ENCODE data around the gene TMEM198.

TMEM198 gene

DNA sequence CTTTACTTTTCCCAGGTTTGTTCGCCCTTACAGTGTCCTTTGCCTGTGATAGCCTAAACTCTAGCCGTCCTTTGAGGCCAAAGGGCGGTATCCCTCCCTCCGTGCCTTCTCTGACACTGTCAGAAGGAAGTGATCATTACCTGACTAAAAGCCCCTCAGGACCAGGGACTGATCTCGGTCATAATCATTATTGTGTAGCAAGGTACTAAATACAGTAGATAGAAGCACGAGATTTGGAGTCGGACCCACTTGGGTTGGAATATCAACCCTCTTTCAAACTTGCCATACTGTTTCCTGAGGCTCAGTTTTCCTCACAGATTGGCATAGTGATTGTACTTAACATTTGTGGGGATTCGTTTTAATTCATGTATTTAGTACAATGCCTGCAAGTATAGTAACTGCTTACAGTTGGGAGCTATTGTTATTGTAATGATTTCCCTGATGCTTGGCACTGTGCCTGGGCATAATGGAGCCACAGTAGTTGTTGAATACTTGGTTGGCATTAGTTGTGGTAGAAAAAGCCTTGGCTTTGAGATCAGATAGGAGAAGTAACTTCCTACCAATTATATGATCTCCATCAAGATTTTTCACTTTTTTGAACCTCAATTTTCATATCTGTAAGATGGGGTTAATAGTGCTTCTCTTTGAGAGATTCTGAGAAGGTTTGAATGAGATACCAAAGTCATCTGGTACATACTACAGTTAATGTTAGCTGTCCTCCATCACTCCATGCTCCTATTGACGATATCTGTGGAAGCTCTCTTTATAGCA is 54.7 kb downstream of the TMEM198 start:
- Histone ChIP-seq H3K36me3 (ENCODE audit: low read depth) (no peaks in the 10 kb centered on the region; the same call in 1 of the 2 replicates), H3K9me3 (ENCODE audit: severe bottlenecking) (no peaks in the 10 kb centered on the region), H3K4me3 (ENCODE audit: severe bottlenecking) (peak overlapping the region; percentile 63), H3K27me3 (ENCODE audit: insufficient read depth, poor library complexity, severe bottlenecking) (no peaks in the 10 kb centered on the region), H3K4me1 (ENCODE audit: insufficient read depth, poor library complexity, severe bottlenecking) (no peaks in the 10 kb centered on the region), H3K27ac (ENCODE audit: poor library complexity, severe bottlenecking) (peak overlapping the region; percentile 75)
- TF ChIP-seq, protein P1, sequence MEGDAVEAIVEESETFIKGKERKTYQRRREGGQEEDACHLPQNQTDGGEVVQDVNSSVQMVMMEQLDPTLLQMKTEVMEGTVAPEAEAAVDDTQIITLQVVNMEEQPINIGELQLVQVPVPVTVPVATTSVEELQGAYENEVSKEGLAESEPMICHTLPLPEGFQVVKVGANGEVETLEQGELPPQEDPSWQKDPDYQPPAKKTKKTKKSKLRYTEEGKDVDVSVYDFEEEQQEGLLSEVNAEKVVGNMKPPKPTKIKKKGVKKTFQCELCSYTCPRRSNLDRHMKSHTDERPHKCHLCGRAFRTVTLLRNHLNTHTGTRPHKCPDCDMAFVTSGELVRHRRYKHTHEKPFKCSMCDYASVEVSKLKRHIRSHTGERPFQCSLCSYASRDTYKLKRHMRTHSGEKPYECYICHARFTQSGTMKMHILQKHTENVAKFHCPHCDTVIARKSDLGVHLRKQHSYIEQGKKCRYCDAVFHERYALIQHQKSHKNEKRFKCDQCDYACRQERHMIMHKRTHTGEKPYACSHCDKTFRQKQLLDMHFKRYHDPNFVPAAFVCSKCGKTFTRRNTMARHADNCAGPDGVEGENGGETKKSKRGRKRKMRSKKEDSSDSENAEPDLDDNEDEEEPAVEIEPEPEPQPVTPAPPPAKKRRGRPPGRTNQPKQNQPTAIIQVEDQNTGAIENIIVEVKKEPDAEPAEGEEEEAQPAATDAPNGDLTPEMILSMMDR (IDR thresholded peaks at IDR 0.05; ENCODE audit: poor library complexity, severe bottlenecking), result no peak
- DNase-seq (ENCODE audit: low spot score) (no peak), ATAC-seq (ENCODE audit: low read depth) (no peak)
